ENCODE results near the gene XG.
"Not testable (repeated sequence)": the region's sequence is repeated elsewhere in the genome, so short reads cannot be mapped to it uniquely, and the experiment has no call there.

The XG gene

GRCh38 chrX:2751874-2752300 is at the start of gene XG:
TSS of gene XG (plus strand) at chrX:2752040. CDS start at chrX:2752275, 235 bp downstream.
- not testable (repeated sequence) for DNase-seq (ENCODE audit: low read depth); H3K4me3 ChIP-seq (ENCODE audit: low read depth, low read length)

GRCh38 chrX:2703991-2704369 is 47.9 kb upstream of the XG start:
- no peak for DNase-seq (ENCODE audit: low read depth)
- no peak overlapping the region for H3K4me3 ChIP-seq (ENCODE audit: low read depth, low read length)

GRCh38 chrX:2705046-2705832 is 46.6 kb upstream of the XG start:
- DNase-seq (ENCODE audit: low read depth): no peak
- H3K4me3 ChIP-seq (ENCODE audit: low read depth, low read length): no peak overlapping the region

- DNase-seq (ENCODE audit: low read depth): peak; percentile 72
- peak overlapping the region; percentile 2 for H3K4me3 ChIP-seq (ENCODE audit: low read depth, low read length)
Measured at GRCh38 chrX:2707334-2707760, 44.5 kb upstream of the XG start.

- no peak for DNase-seq (ENCODE audit: low read depth)
- H3K4me3 ChIP-seq (ENCODE audit: low read depth, low read length): no peak overlapping the region
Measured at GRCh38 chrX:2708021-2708420, 43.8 kb upstream of the XG start.

GRCh38 chrX:2708592-2709188 is 43.1 kb upstream of the XG start:
- no peak overlapping the region for H3K4me3 ChIP-seq (ENCODE audit: low read depth, low read length)
- no peak for DNase-seq (ENCODE audit: low read depth)

- DNase-seq (ENCODE audit: low read depth): no peak
- H3K4me3 ChIP-seq (ENCODE audit: low read depth, low read length): peak overlapping the region; percentile 41
Measured at GRCh38 chrX:2709556-2709955, 42.3 kb upstream of the XG start.

- H3K4me3 ChIP-seq (ENCODE audit: low read depth, low read length): peak overlapping the region; percentile 41
- no peak for DNase-seq (ENCODE audit: low read depth)
Measured at GRCh38 chrX:2710041-2710840, 41.6 kb upstream of the XG start.

- no peak overlapping the region for H3K4me3 ChIP-seq (ENCODE audit: low read depth, low read length)
- DNase-seq (ENCODE audit: low read depth): no peak
Measured at GRCh38 chrX:2711441-2711840, 40.4 kb upstream of the XG start.

- H3K4me3 ChIP-seq (ENCODE audit: low read depth, low read length): no peak overlapping the region
- DNase-seq (ENCODE audit: low read depth): no peak
Measured at GRCh38 chrX:2712428-2712827, 39.4 kb upstream of the XG start.

- DNase-seq (ENCODE audit: low read depth): no peak
- H3K4me3 ChIP-seq (ENCODE audit: low read depth, low read length): no peak overlapping the region
Measured at GRCh38 chrX:2712890-2713840, 38.7 kb upstream of the XG start.

GRCh38 chrX:2714551-2714950 is 37.3 kb upstream of the XG start:
- DNase-seq (ENCODE audit: low read depth): no peak

GRCh38 chrX:2715066-2715600 is 36.7 kb upstream of the XG start:
- H3K4me3 ChIP-seq (ENCODE audit: low read depth, low read length): no peak overlapping the region
- DNase-seq (ENCODE audit: low read depth): no peak

More at GRCh38 chrX:2714551-2714950, 37.3 kb upstream of the XG start:
- H3K4me3 ChIP-seq (ENCODE audit: low read depth, low read length): no peak overlapping the region

GRCh38 chrX:2717312-2717711 is 34.5 kb upstream of the XG start:
- no peak overlapping the region for H3K4me3 ChIP-seq (ENCODE audit: low read depth, low read length)
- DNase-seq (ENCODE audit: low read depth): no peak

- DNase-seq (ENCODE audit: low read depth): no peak
- no peak overlapping the region for H3K4me3 ChIP-seq (ENCODE audit: low read depth, low read length)
Measured at GRCh38 chrX:2718821-2719220, 33.0 kb upstream of the XG start.

GRCh38 chrX:2719774-2720447 is 31.9 kb upstream of the XG start:
- no peak for DNase-seq (ENCODE audit: low read depth)
- no peak overlapping the region for H3K4me3 ChIP-seq (ENCODE audit: low read depth, low read length)

GRCh38 chrX:2723286-2723879 is 28.5 kb upstream of the XG start:
- DNase-seq (ENCODE audit: low read depth): no peak
- H3K4me3 ChIP-seq (ENCODE audit: low read depth, low read length): no peak overlapping the region

GRCh38 chrX:2727264-2727663 is 24.6 kb upstream of the XG start:
- DNase-seq (ENCODE audit: low read depth); H3K4me3 ChIP-seq (ENCODE audit: low read depth, low read length): not testable (repeated sequence)
